Right lobe of liver (tissue), 6 donors: ENCODE measurements around the gene GIGYF2. TPM values are rescaled to one million over a fixed set of nuclear protein-coding genes. Genes with fewer than 3 reads are reported as not detected.

Source experiments
- ATAC-seq, 4 donors: fragments of 200-7000 bp; cut with Tn5 transposase; one replicate each; pipeline ENCODE4 v1.9.1; 2020; ENCODE audit warnings: mild to moderate bottlenecking in 4 of 4, moderate library complexity in 4 of 4
- DNase-seq, 3 donors: peaks; one replicate each; pipeline ENCODE4 v3.0.0-alpha.2; 2020
- H3K27ac ChIP-seq, 3 donors: fragments of 200-600 bp; one replicate each; pipeline ENCODE4 v1.8.0; 2022
- H3K27me3 ChIP-seq, 2 donors: fragments of 200-600 bp; one replicate each; pipeline ENCODE4 v1.8.0; 2022
- H3K36me3 ChIP-seq, 4 donors: fragments of 200-600 bp; sonication (generic) in 1 of 4; one replicate each; pipeline versions ENCODE4 v1.5.1 to v1.8.0; 2017 to 2022; ENCODE audit warnings: control low read depth in 1 of 4
- H3K4me1 ChIP-seq, 4 donors: fragments of 200-600 bp; sonication (generic) in 1 of 4; one replicate each; pipeline versions ENCODE4 v1.5.1 to v1.8.0; 2017 to 2022; ENCODE audit warnings: control low read depth in 1 of 4
- H3K4me3 ChIP-seq, 3 donors: fragments of 200-600 bp; one replicate each; pipeline ENCODE4 v1.8.0; 2022
- H3K9me3 ChIP-seq, 4 donors: fragments of 200-600 bp; sonication (generic) in 1 of 4; one replicate each; pipeline versions ENCODE4 v1.5.1 to v1.8.0; 2017 to 2022; ENCODE audit warnings: control low read depth in 1 of 4
- CTCF ChIP-seq, 4 donors: fragments of 200-600 bp in 3 of 4; fragments of 450-650 bp in 1 of 4; IDR thresholded peaks; one replicate each; pipeline versions ENCODE4 v1.5.1 to v1.8.0; 2016 to 2022; ENCODE audit warnings: antibody characterized with exemption in 4 of 4, mild to moderate bottlenecking in 2 of 4
- POLR2A ChIP-seq: fragments of 450-650 bp; IDR thresholded peaks from one replicate; pipeline ENCODE4 v1.6.1; 2017; ENCODE audit warnings: antibody characterized with exemption, mild to moderate bottlenecking
- WGBS: methylation state at CpG from one replicate; pipeline ENCODE4 v1.1.6; 2018; ENCODE audit warnings: low coverage, low lambda C conversion rate; ENCODE audit not compliant: insufficient coverage; ENCODE audit errors: missing lambda C conversion rate; 5-methylcytosine and 5-hydroxymethylcytosine counted together
- intact Hi-C, 2 donors: fragments of 100-400 bp; cut with DNase I; formaldehyde crosslinking; loops; one replicate each; pipeline versions ENCODE4 v1.11.2 to v1.14.1; 2022
- total RNA-seq, 6 experiments: library from RNA; depleted of rRNA in 2 of 6; stranded (reverse); fragments of >200 nt in 2 of 6; fragmentation: NEBNext Ultra II Directional in 3 of 6; extraction: Animal tissue kit (Norgen Biotek cat#: 25700) in 3 of 6; gene quantifications; one replicate each; pipeline versions ENCODE4 v1.1.0 to v1.2.4, GENCODE V29; 2016 to 2023
- donor health status: DM: no; HTN: yes; CAD: no.
- donor health status: DM: no; HTN: no; CAD: no.
- donor health status: DM: no; HTN: no; CAD: no.
- donor health status: DM: no; HTN: yes; CAD: no.
- donor health status: DM: no; HTN: yes; CAD: no.

The GIGYF2 gene
- total RNA-seq, 6 experiments from 2014 or later = 25.7 to 35.0 (median 32.6) TPM

DNA sequence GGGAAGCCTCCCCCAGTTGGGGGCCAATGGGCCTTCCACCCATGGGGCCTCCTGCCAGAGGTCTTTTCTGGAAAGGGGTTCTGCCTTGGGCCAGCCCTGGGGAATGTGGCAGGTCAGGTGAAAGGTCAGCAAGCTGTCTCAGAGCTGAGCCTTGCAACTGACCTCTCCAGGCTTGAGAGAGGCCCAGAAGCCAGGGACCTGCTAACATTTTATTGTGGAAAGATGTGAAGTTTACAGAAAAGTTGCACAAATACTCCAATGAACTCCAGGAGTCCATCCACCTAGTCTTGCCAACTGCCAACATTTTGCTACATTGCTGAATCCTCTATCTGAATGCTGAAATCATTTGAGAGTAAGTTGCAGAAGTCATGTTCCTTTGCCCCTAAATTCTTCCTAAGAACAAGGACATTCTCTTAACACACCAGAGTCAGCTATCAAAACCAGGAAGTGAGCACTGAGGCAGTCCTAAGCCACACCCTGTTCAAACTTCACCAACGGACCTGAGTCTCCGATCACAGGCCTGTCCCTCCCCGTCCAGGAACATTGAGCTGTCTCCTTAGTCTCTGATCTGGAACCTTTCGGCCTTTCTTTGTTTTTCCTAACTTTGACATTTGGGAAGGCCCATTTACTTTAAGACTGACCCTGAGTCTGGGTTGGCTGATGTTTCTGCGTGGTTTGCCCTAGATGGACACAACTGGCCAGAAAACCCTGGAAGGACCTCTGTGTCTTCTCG, 176.9 kb downstream of the GIGYF2 start:
- H3K27ac ChIP-seq = peak overlapping the region; percentile 24 to 89 (median 38)
- H3K4me1 ChIP-seq = peaks cover 0 to 28% (median 7%) of the 10 kb centered on the region in 4 donors
- intact Hi-C loops = no loop called here
- no peaks in the 10 kb centered on the region for H3K27me3 ChIP-seq
- no peak for TF ChIP-seq CTCF (IDR thresholded peaks at IDR 0.05)
- no peak for TF ChIP-seq POLR2A
- WGBS = 11% methylated on average over 4 of the region's 6 CpGs
- no peaks in the 10 kb centered on the region for H3K9me3 ChIP-seq
- no peaks in the 10 kb centered on the region for H3K36me3 ChIP-seq
- peak in 1 of 3 donors; percentile 55 for DNase-seq
- H3K4me3 ChIP-seq = no peak overlapping the region
- peak; percentile 17 to 57 (median 34) for ATAC-seq

GRCh38 chr2:232874677-232875223, 177.6 kb downstream of the GIGYF2 start:
- intact Hi-C loops = no loop called here
- ATAC-seq (no peak), DNase-seq (peak in 1 of 3 donors; percentile 45)
- H3K27ac ChIP-seq = peak overlapping the region; percentile 24 to 89 (median 38)
- 75% methylated on average over 8 of the region's 16 CpGs for WGBS
- peaks cover 0 to 28% (median 7%) of the 10 kb centered on the region in 4 donors for H3K4me1 ChIP-seq
- H3K27me3 ChIP-seq = no peaks in the 10 kb centered on the region
- no peaks in the 10 kb centered on the region for H3K9me3 ChIP-seq
- H3K4me3 ChIP-seq = no peak overlapping the region
- no peaks in the 10 kb centered on the region for H3K36me3 ChIP-seq
- no peak for TF ChIP-seq POLR2A
- TF ChIP-seq CTCF (IDR thresholded peaks at IDR 0.05) = no peak

GRCh38 chr2:232875256-232876121, 178.4 kb downstream of the GIGYF2 start:
- H3K27ac ChIP-seq = peak overlapping the region; percentile 60 to 89 (median 80)
- peaks cover 0 to 28% (median 7%) of the 10 kb centered on the region in 4 donors for H3K4me1 ChIP-seq
- TF ChIP-seq POLR2A (no peak), CTCF (IDR thresholded peaks at IDR 0.05) (no peak)
- peak overlapping the region; percentile 49 to 72 (median 62) for H3K4me3 ChIP-seq
- no peaks in the 10 kb centered on the region for H3K9me3 ChIP-seq
- intact Hi-C loops = no loop called here
- WGBS = 23% methylated on average over 14 of the region's 37 CpGs
- no peaks in the 10 kb centered on the region for H3K36me3 ChIP-seq
- DNase-seq (peak in 1 of 3 donors; percentile 53), ATAC-seq (peak; percentile 12 to 36 (median 21))
- H3K27me3 ChIP-seq = no peaks in the 10 kb centered on the region

GRCh38 chr2:232876161-232876977, 179.2 kb downstream of the GIGYF2 start:
- Histone ChIP-seq H3K27ac (peak overlapping the region; percentile 60 to 89 (median 80)), H3K36me3 (no peaks in the 10 kb centered on the region), H3K4me3 (peak overlapping the region; percentile 49 to 72 (median 62)), H3K9me3 (no peaks in the 10 kb centered on the region), H3K4me1 (peaks cover 0 to 28% (median 7%) of the 10 kb centered on the region in 4 donors), H3K27me3 (no peaks in the 10 kb centered on the region)
- 0% methylated on average over 13 of the region's 119 CpGs for WGBS
- intact Hi-C loops = no loop called here
- TF ChIP-seq CTCF (IDR thresholded peaks at IDR 0.05) (peak in 3 of 4 donors; percentile 7 to 21 (median 12)), POLR2A (peak; percentile 43)
- ATAC-seq (peak; percentile 47 to 78 (median 68)), DNase-seq (peak; percentile 69 to 82 (median 78))
